GM12878 (cell line): Measurements from ENCODE around the gene EBF3. TPM values are rescaled to one million over a fixed set of nuclear protein-coding genes. Genes with fewer than 3 reads are reported as not detected.

ENCODE experiments used
- ATAC-seq: fragments of 200-7000 bp; cut with Tn5 transposase; 3 replicates; pipeline ENCODE4 v1.9.1; 2020; ENCODE audit warnings: mild to moderate bottlenecking, moderate library complexity
- BruUV-seq: library from RNA; stranded (reverse); fragments of 400-500 nt; replicated peaks from 2 replicates; lab custom pipeline; 2021; lab: Mats Ljungman, UMichigan
- CTCF ChIA-PET: fragments of 300-600 bp; sonication (Branson Sonifier 250); formaldehyde crosslinking; extraction: SDS; loops from one replicate; lab custom pipeline; 2021; ENCODE audit warnings: inconsistent platforms; lab: Yijun Ruan, JAX
- POLR2A ChIA-PET: fragments of 350-600 bp; formaldehyde crosslinking; extraction: SDS; loops from one replicate; lab custom pipeline; 2021; ENCODE audit warnings: inconsistent platforms; lab: Charles Lee
- RAD21 ChIA-PET: fragments of 300-600 bp; sonication (Branson Sonifier 250); formaldehyde crosslinking; loops from one replicate; lab custom pipeline; 2023; ENCODE audit warnings: antibody characterized with exemption; ENCODE audit not compliant: unreplicated experiment; lab: Charles Lee
- SMC1A ChIA-PET: fragments of 300-600 bp; sonication (Branson Sonifier 250); formaldehyde crosslinking; loops from one replicate; lab custom pipeline; 2023; ENCODE audit not compliant: unreplicated experiment, uncharacterized antibody; lab: Charles Lee
- DNase-seq: peaks from one replicate; pipeline ENCODE4 v3.0.0-alpha.2; 2011; ENCODE audit warnings: low read depth, low spot score
- FAIRE-seq: peaks from 3 replicates; lab custom pipeline; 2011; peaks lifted over from hg19 to GRCh38; lab: Jason Lieb, UNC
- H2AFZ ChIP-seq: 2 replicates; pipeline ENCODE4 v1.6.0; 2011; ENCODE audit warnings: low read depth, low read length, control low read depth; ENCODE audit not compliant: control insufficient read depth
- H3K27ac ChIP-seq: 2 replicates; pipeline ENCODE4 v1.5.1; 2011; ENCODE audit warnings: control low read depth; ENCODE audit not compliant: control insufficient read depth, insufficient read depth
- H3K27me3 ChIP-seq, 2 experiments: replicated peaks in 1 of 2; 2 replicates each; pipeline versions ENCODE4 v1.6.0 to v1.6.1; 2011; ENCODE audit warnings: low read length in 1 of 2; ENCODE audit not compliant: control insufficient read depth in 2 of 2, insufficient read depth in 2 of 2
- H3K36me3 ChIP-seq, 2 experiments: 2 replicates each; pipeline ENCODE4 v1.5.1; 2011; ENCODE audit warnings: low read length in 1 of 2; ENCODE audit not compliant: control insufficient read depth in 2 of 2, insufficient read depth in 2 of 2
- H3K4me1 ChIP-seq: 2 replicates; pipeline ENCODE4 v1.6.1; 2011; ENCODE audit warnings: mild to moderate bottlenecking, low read length, moderate library complexity, mixed read lengths; ENCODE audit not compliant: control insufficient read depth, insufficient read depth
- H3K4me2 ChIP-seq: 2 replicates; pipeline ENCODE4 v1.6.0; 2011; ENCODE audit warnings: control low read depth; ENCODE audit not compliant: control insufficient read depth, insufficient read depth
- H3K4me3 ChIP-seq: fragments of 200-600 bp; sonication (generic); 2 replicates; pipeline ENCODE4 v1.5.1; 2016
- H3K79me2 ChIP-seq: 2 replicates; pipeline ENCODE4 v1.6.0; 2011; ENCODE audit warnings: low read length; ENCODE audit not compliant: control insufficient read depth, insufficient read depth
- H3K9ac ChIP-seq: 2 replicates; pipeline ENCODE4 v1.8.0; 2011; ENCODE audit warnings: low read length, control low read depth, mixed read lengths; ENCODE audit not compliant: control insufficient read depth, insufficient read depth
- H3K9me3 ChIP-seq: replicated peaks from 3 replicates; pipeline ENCODE4 v1.5.1; 2011; ENCODE audit warnings: mild to moderate bottlenecking, low read length; ENCODE audit not compliant: control insufficient read depth, insufficient read depth
- H4K20me1 ChIP-seq: 2 replicates; pipeline ENCODE4 v1.6.0; 2011; ENCODE audit not compliant: control insufficient read depth, insufficient read depth
- BHLHE40 ChIP-seq, 2 experiments: fragments of 450-650 bp in 1 of 2; IDR thresholded peaks; 2 replicates each; pipeline ENCODE4 v1.6.1; 2011 to 2017; ENCODE audit warnings: low read depth in 2 of 2, borderline replicate concordance in 1 of 2, improper control_type of control experiment in 1 of 2, low read length in 1 of 2, mild to moderate bottlenecking in 1 of 2
- CEBPZ ChIP-seq: fragments of 150-350 bp; IDR thresholded peaks from 2 replicates; pipeline ENCODE4 v1.6.1; 2016; ENCODE audit warnings: low read depth, low read length
- IKZF1 ChIP-seq: fragments of 450-650 bp; conservative IDR thresholded peaks from 2 replicates; pipeline ENCODE4 v1.6.1; 2017; ENCODE audit warnings: antibody characterized with exemption, mild to moderate bottlenecking
- MTA3 ChIP-seq: IDR thresholded peaks from 2 replicates; pipeline ENCODE4 v1.6.1; 2012; ENCODE audit warnings: low read length, inconsistent platforms, borderline replicate concordance
- MXI1 ChIP-seq: fragments of 150-350 bp; IDR thresholded peaks from 2 replicates; pipeline ENCODE4 v1.6.1; 2011; ENCODE audit warnings: low read depth, mild to moderate bottlenecking, inconsistent platforms, low read length, improper control_type of control experiment
- RAD21 ChIP-seq: IDR thresholded peaks from 2 replicates; pipeline ENCODE4 v1.6.1; 2011; ENCODE audit warnings: mild to moderate bottlenecking, low read depth, low read length, moderate library complexity; ENCODE audit not compliant: insufficient read depth
- RB1 ChIP-seq: fragments of 450-650 bp; formaldehyde crosslinking; IDR thresholded peaks from 2 replicates; pipeline ENCODE4 v1.6.1; 2017; ENCODE audit warnings: mild to moderate bottlenecking, borderline replicate concordance
- RELB ChIP-seq: fragments of 450-650 bp; IDR thresholded peaks from 2 replicates; pipeline ENCODE4 v1.6.1; 2017; ENCODE audit warnings: low read depth, mild to moderate bottlenecking, moderate library complexity
- ZBTB33 ChIP-seq: fragments of 450-650 bp; IDR thresholded peaks from 2 replicates; pipeline ENCODE4 v1.6.1; 2017; ENCODE audit warnings: mild to moderate bottlenecking
- WGBS: methylation state at CpG from one replicate; pipeline ENCODE4 v1.1.6; 2016; ENCODE audit warnings: low lambda C conversion rate; ENCODE audit not compliant: insufficient replicate concordance, insufficient coverage; ENCODE audit errors: missing lambda C conversion rate; 5-methylcytosine and 5-hydroxymethylcytosine counted together
- in situ Hi-C: fragments of 300-500 bp; cut with MboI; formaldehyde crosslinking; loops from 9 replicates; pipeline ENCODE4 v1.14.3; 2018; ENCODE audit warnings: mixed read lengths
- intact Hi-C: fragments of 100-400 bp; cut with micrococcal nuclease; formaldehyde crosslinking; loops from one replicate; pipeline ENCODE4 v1.14.2; 2022; ENCODE audit not compliant: unreplicated experiment
- polyA plus RNA-seq, 11 experiments: library from polyadenylated mRNA; depleted of rRNA in 4 of 11; unstranded in 6 of 11; stranded (reverse) in 5 of 11; fragments of >200 nt; fragmentation: Nextera tagmentation in 4 of 11; fragmentation: Illumina TruSeq in 1 of 11; extraction: Ambion mirVana in 4 of 11; extraction: Trizol in 1 of 11; gene quantifications; 1 replicate in 1 of 11; 2 replicates in 10 of 11; pipeline versions ENCODE4 v1.2.1 to v1.2.3, GENCODE V29; 2011 to 2016; ENCODE audit warnings: inconsistent platforms in 2 of 11, missing spikeins in 2 of 11, low read depth in 1 of 11
- total RNA-seq, 4 experiments: library from RNA; depleted of rRNA in 3 of 4; stranded (reverse); fragments of >200 nt in 3 of 4; fragmentation: Illumina TruSeq in 1 of 4; extraction: Trizol in 1 of 4; gene quantifications; 2 replicates each; pipeline versions ENCODE4 v1.2.1 to v1.2.3, GENCODE V29; 2013 to 2021

EBF3 gene
- total and polyA plus RNA-seq, 10 of the 15 experiments (the other 5 are each of a cell fraction or from before 2014, with no cell fraction given), result not detected

GRCh38 chr10:129969911-129970464 is 5.9 kb upstream of the EBF3 start (continued):
- TF ChIP-seq CEBPZ, result no peak
- TF ChIP-seq RAD21, result no peak
- no peak for TF ChIP-seq RELB

GRCh38 chr10:129969184-129969910 is 5.3 kb upstream of the EBF3 start:
- ChIA-PET POLR2A (no interaction called here), RAD21 (no interaction called here), SMC1A (no interaction called here), CTCF (no interaction called here)
- Histone ChIP-seq H3K9me3 (no peaks in the 10 kb centered on the region; the same call in 2 of the 3 replicates), H3K4me3 (no peak overlapping the region), H2AFZ (no peak overlapping the region), H3K4me1 (no peaks in the 10 kb centered on the region), H3K4me2 (no peak overlapping the region), H3K27me3 (peaks cover 7 to 26% of the 10 kb centered on the region in 2 experiments), H3K79me2 (no peaks in the 10 kb centered on the region), H3K9ac (no peak overlapping the region), H3K36me3 (no peaks in the 10 kb centered on the region; a peak in 1 of 4 replicates), H4K20me1 (no peaks in the 10 kb centered on the region), H3K27ac (no peak overlapping the region)
- FAIRE-seq, result no peak
- in situ Hi-C loops, result no loop called here
- no TSS peak for BruUV-seq
- 46% methylated on average over 58 of the region's 68 CpGs for WGBS
- no peak for DNase-seq
- intact Hi-C loops, result loop anchor here (5.0 kb wide), 1 partner anchor 937 kb away; no protein-coding TSS in a partner anchor
- ATAC-seq, result no peak
- TF ChIP-seq IKZF1 (no peak), RB1 (no peak), BHLHE40 (IDR thresholded peaks at IDR 0.05; ENCODE audit: borderline replicate concordance in 1 of 2, low read depth in 2 of 2, low read length in 1 of 2) (no peak), CEBPZ (no peak), ZBTB33 (no peak), MXI1 (no peak), MTA3 (no peak)
